Mucosa of rectum (tissue), 2 donors: ENCODE results near the gene PCDH1.

Source experiments
- H3K27ac ChIP-seq, 2 donors: one replicate each; pipeline ENCODE4 v1.7.0; 2013; ENCODE audit warnings: inconsistent platforms in 2 of 2, low read depth in 2 of 2, low read length in 2 of 2
- H3K27me3 ChIP-seq, 2 donors: one replicate each; pipeline ENCODE4 v1.7.0; 2013; ENCODE audit warnings: low read length in 2 of 2; ENCODE audit not compliant: control insufficient read depth in 2 of 2, insufficient read depth in 2 of 2
- H3K36me3 ChIP-seq, 2 donors: one replicate each; pipeline ENCODE4 v1.7.0; 2013; ENCODE audit warnings: low read length in 2 of 2; ENCODE audit not compliant: control insufficient read depth in 2 of 2, insufficient read depth in 2 of 2
- H3K4me1 ChIP-seq, 2 donors: one replicate each; pipeline ENCODE4 v1.7.0; 2013; ENCODE audit warnings: low read length in 2 of 2, mild to moderate bottlenecking in 1 of 2; ENCODE audit not compliant: control insufficient read depth in 2 of 2, insufficient read depth in 2 of 2
- H3K4me3 ChIP-seq, 2 donors: one replicate each; pipeline ENCODE4 v1.7.0; 2013; ENCODE audit warnings: low read length in 2 of 2
- H3K9ac ChIP-seq, 2 donors: one replicate each; pipeline ENCODE4 v1.7.0; 2013; ENCODE audit warnings: low read length in 2 of 2, low read depth in 1 of 2, mild to moderate bottlenecking in 1 of 2
- H3K9me3 ChIP-seq, 2 donors: one replicate each; pipeline ENCODE4 v1.7.0; 2013; ENCODE audit warnings: low read length in 2 of 2; ENCODE audit not compliant: control insufficient read depth in 2 of 2
- donor health status: healthy.
- donor health status: Normal muscosa, but diverticular disease.

PCDH1 gene

GRCh38 chr5:141811287-141812155 is 66.7 kb downstream of the PCDH1 start:
- Histone ChIP-seq H3K4me3 (no peak overlapping the region), H3K27me3 (peaks cover 0 to 9% of the 10 kb centered on the region in 2 donors), H3K9me3 (no peaks in the 10 kb centered on the region), H3K4me1 (no peaks in the 10 kb centered on the region), H3K36me3 (no peaks in the 10 kb centered on the region), H3K9ac (no peak overlapping the region), H3K27ac (no peak overlapping the region)

- H3K27ac ChIP-seq, result no peak overlapping the region
- no peak overlapping the region for H3K9ac ChIP-seq
- H3K4me3 ChIP-seq, result no peak overlapping the region
- no peaks in the 10 kb centered on the region for H3K36me3 ChIP-seq
- H3K27me3 ChIP-seq, result peaks cover 0 to 9% of the 10 kb centered on the region in 2 donors
- no peaks in the 10 kb centered on the region for H3K9me3 ChIP-seq
- H3K4me1 ChIP-seq, result no peaks in the 10 kb centered on the region
Measured at GRCh38 chr5:141810702-141811101, 67.5 kb downstream of the PCDH1 start.

- peaks cover 0 to 9% of the 10 kb centered on the region in 2 donors for H3K27me3 ChIP-seq
- no peak overlapping the region for H3K4me3 ChIP-seq
- no peaks in the 10 kb centered on the region for H3K36me3 ChIP-seq
- H3K27ac ChIP-seq, result no peak overlapping the region
- H3K9me3 ChIP-seq, result no peaks in the 10 kb centered on the region
- no peak overlapping the region for H3K9ac ChIP-seq
- no peaks in the 10 kb centered on the region for H3K4me1 ChIP-seq
Measured at GRCh38 chr5:141809380-141810096, 68.7 kb downstream of the PCDH1 start.

- no peaks in the 10 kb centered on the region for H3K4me1 ChIP-seq
Measured at GRCh38 chr5:141808857-141809256, 69.4 kb downstream of the PCDH1 start.

GRCh38 chr5:141807732-141808131 is 70.5 kb downstream of the PCDH1 start:
- no peaks in the 10 kb centered on the region for H3K4me1 ChIP-seq
- peaks cover 0 to 12% of the 10 kb centered on the region in 2 donors for H3K27me3 ChIP-seq
- H3K9me3 ChIP-seq, result no peaks in the 10 kb centered on the region
- H3K9ac ChIP-seq, result no peak overlapping the region
- no peaks in the 10 kb centered on the region for H3K36me3 ChIP-seq
- no peak overlapping the region for H3K4me3 ChIP-seq
- no peak overlapping the region for H3K27ac ChIP-seq

More at GRCh38 chr5:141808857-141809256, 69.4 kb downstream of the PCDH1 start:
- no peak overlapping the region for H3K9ac ChIP-seq
- peaks cover 0 to 9% of the 10 kb centered on the region in 2 donors for H3K27me3 ChIP-seq
- no peaks in the 10 kb centered on the region for H3K9me3 ChIP-seq
- H3K4me3 ChIP-seq, result no peak overlapping the region
- no peak overlapping the region for H3K27ac ChIP-seq
- no peaks in the 10 kb centered on the region for H3K36me3 ChIP-seq

- Histone ChIP-seq H3K9ac (no peak overlapping the region), H3K9me3 (no peaks in the 10 kb centered on the region), H3K27ac (no peak overlapping the region), H3K36me3 (no peaks in the 10 kb centered on the region), H3K27me3 (peaks cover 0 to 9% of the 10 kb centered on the region in 2 donors), H3K4me3 (no peak overlapping the region), H3K4me1 (no peaks in the 10 kb centered on the region)
Measured at GRCh38 chr5:141807329-141807728, 70.9 kb downstream of the PCDH1 start.

GRCh38 chr5:141806626-141807025 is 71.6 kb downstream of the PCDH1 start:
- Histone ChIP-seq H3K9me3 (no peaks in the 10 kb centered on the region), H3K36me3 (no peaks in the 10 kb centered on the region), H3K4me3 (no peak overlapping the region), H3K9ac (no peak overlapping the region), H3K27ac (no peak overlapping the region), H3K4me1 (no peaks in the 10 kb centered on the region), H3K27me3 (peaks cover 0 to 8% of the 10 kb centered on the region in 2 donors)

- no peak overlapping the region for H3K4me3 ChIP-seq
- H3K27me3 ChIP-seq, result peaks cover 0 to 8% of the 10 kb centered on the region in 2 donors
- H3K9ac ChIP-seq, result no peak overlapping the region
- no peaks in the 10 kb centered on the region for H3K9me3 ChIP-seq
- no peaks in the 10 kb centered on the region for H3K4me1 ChIP-seq
- H3K36me3 ChIP-seq, result no peaks in the 10 kb centered on the region
- H3K27ac ChIP-seq, result no peak overlapping the region
Measured at GRCh38 chr5:141805874-141806595, 72.2 kb downstream of the PCDH1 start.

GRCh38 chr5:141804475-141804874 is 73.7 kb downstream of the PCDH1 start:
- Histone ChIP-seq H3K4me1 (no peaks in the 10 kb centered on the region), H3K27me3 (peaks cover 0 to 8% of the 10 kb centered on the region in 2 donors), H3K9ac (no peak overlapping the region), H3K4me3 (no peak overlapping the region), H3K9me3 (no peaks in the 10 kb centered on the region), H3K27ac (no peak overlapping the region), H3K36me3 (no peaks in the 10 kb centered on the region)
